Measurements from ENCODE around the gene PROSER3.

Gene PROSER3

DNA sequence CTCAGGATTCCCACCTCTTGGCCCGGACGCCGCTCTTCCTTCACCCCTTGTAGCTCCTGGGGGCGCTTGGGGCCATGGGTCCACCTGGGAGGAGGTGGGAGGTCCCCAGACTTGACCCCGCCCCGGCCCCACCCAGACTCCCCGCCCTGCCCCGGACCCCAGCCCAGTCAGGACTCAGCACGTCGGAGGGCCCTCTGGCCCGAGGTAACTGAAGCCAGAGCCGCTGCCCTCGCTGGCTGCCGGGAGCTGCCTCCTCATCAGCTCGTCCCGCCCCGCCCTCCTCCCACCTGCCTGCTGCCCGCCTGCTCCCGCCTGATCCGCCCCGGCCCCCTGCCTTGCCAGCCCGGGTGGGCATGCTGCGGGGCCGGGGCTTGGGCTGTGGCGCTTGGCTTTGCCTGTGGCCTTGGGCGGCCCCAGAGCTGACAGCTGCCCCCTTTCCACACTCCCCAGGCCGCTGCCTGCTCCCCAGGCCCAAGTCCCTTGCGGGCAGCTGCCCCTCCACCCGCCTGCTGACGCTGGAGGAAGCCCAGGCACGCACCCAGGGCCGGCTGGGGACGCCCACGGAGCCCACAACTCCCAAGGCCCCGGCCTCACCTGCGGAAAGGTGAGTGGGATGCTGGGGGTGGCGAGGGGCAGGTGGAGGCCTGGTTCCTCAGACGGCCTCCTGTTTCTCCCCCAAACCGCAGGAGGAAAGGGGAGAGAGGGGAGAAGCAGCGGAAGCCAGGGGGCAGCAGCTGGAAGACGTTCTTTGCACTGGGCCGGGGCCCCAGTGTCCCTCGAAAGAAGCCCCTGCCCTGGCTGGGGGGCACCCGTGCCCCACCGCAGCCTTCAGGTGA is 26.7 kb downstream of the PROSER3 start:
- DNase-seq (ENCODE audit: low read depth): no peak
- no peak overlapping the region for H3K4me3 ChIP-seq (ENCODE audit: low read length)
- TF ChIP-seq, protein P1, sequence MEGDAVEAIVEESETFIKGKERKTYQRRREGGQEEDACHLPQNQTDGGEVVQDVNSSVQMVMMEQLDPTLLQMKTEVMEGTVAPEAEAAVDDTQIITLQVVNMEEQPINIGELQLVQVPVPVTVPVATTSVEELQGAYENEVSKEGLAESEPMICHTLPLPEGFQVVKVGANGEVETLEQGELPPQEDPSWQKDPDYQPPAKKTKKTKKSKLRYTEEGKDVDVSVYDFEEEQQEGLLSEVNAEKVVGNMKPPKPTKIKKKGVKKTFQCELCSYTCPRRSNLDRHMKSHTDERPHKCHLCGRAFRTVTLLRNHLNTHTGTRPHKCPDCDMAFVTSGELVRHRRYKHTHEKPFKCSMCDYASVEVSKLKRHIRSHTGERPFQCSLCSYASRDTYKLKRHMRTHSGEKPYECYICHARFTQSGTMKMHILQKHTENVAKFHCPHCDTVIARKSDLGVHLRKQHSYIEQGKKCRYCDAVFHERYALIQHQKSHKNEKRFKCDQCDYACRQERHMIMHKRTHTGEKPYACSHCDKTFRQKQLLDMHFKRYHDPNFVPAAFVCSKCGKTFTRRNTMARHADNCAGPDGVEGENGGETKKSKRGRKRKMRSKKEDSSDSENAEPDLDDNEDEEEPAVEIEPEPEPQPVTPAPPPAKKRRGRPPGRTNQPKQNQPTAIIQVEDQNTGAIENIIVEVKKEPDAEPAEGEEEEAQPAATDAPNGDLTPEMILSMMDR (conservative IDR thresholded peaks at IDR 0.05; ENCODE audit: low read depth, low read length): no peak

GRCh38 chr19:35785339-35785627 is 27.3 kb downstream of the PROSER3 start:
- no peak for DNase-seq (ENCODE audit: low read depth)
- TF ChIP-seq, protein P1 (conservative IDR thresholded peaks at IDR 0.05; ENCODE audit: low read depth, low read length): no peak
- no peak overlapping the region for H3K4me3 ChIP-seq (ENCODE audit: low read length)

DNA sequence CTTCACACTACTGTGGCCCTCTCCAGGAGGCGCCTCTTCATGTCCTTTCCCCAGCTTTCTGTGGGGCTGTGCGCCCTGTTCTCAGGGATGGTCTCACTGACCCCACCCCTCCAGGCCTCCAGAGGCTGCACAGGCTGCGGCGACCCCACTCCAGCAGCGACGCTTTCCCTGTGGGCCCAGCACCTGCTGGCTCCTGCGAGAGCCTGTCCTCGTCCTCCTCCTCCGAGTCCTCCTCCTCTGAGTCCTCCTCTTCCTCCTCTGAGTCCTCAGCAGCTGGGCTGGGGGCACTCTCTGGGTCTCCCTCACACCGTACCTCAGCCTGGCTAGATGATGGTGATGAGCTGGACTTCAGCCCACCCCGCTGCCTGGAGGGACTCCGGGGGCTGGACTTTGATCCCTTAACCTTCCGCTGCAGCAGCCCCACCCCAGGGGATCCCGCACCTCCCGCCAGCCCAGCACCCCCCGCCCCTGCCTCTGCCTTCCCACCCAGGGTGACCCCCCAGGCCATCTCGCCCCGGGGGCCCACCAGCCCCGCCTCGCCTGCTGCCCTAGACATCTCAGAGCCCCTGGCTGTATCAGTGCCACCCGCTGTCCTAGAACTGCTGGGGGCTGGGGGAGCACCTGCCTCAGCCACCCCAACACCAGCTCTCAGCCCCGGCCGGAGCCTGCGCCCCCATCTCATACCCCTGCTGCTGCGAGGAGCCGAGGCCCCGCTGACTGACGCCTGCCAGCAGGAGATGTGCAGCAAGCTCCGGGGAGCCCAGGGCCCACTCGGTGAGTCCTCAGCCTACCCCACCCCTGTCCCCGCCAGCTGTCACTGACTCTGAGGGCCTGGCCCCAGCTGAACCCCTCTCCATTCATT is 28.6 kb downstream of the PROSER3 start:
- no peak overlapping the region for H3K4me3 ChIP-seq (ENCODE audit: low read length)
- DNase-seq (ENCODE audit: low read depth): no peak
- TF ChIP-seq, protein P1 (conservative IDR thresholded peaks at IDR 0.05; ENCODE audit: low read depth, low read length): no peak

DNA sequence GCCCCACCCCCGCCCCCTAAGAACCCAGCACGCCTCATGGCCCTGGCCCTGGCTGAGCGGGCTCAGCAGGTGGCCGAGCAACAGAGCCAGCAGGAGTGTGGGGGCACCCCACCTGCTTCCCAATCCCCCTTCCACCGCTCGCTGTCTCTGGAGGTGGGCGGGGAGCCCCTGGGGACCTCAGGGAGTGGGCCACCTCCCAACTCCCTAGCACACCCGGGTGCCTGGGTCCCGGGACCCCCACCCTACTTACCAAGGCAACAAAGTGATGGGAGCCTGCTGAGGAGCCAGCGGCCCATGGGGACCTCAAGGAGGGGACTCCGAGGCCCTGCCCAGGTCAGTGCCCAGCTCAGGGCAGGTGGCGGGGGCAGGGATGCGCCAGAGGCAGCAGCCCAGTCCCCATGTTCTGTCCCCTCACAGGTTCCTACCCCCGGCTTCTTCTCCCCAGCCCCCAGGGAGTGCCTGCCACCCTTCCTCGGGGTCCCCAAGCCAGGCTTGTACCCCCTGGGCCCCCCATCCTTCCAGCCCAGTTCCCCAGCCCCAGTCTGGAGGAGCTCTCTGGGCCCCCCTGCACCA is 29.3 kb downstream of the PROSER3 start:
- TF ChIP-seq, protein P1 (conservative IDR thresholded peaks at IDR 0.05; ENCODE audit: low read depth, low read length): no peak
- H3K4me3 ChIP-seq (ENCODE audit: low read length): no peak overlapping the region
- no peak for DNase-seq (ENCODE audit: low read depth)

GRCh38 chr19:35788205-35788960 is 30.4 kb downstream of the PROSER3 start:
- H3K4me3 ChIP-seq (ENCODE audit: low read length): no peak overlapping the region
- TF ChIP-seq, protein P1 (conservative IDR thresholded peaks at IDR 0.05; ENCODE audit: low read depth, low read length): no peak
- DNase-seq (ENCODE audit: low read depth): no peak

DNA sequence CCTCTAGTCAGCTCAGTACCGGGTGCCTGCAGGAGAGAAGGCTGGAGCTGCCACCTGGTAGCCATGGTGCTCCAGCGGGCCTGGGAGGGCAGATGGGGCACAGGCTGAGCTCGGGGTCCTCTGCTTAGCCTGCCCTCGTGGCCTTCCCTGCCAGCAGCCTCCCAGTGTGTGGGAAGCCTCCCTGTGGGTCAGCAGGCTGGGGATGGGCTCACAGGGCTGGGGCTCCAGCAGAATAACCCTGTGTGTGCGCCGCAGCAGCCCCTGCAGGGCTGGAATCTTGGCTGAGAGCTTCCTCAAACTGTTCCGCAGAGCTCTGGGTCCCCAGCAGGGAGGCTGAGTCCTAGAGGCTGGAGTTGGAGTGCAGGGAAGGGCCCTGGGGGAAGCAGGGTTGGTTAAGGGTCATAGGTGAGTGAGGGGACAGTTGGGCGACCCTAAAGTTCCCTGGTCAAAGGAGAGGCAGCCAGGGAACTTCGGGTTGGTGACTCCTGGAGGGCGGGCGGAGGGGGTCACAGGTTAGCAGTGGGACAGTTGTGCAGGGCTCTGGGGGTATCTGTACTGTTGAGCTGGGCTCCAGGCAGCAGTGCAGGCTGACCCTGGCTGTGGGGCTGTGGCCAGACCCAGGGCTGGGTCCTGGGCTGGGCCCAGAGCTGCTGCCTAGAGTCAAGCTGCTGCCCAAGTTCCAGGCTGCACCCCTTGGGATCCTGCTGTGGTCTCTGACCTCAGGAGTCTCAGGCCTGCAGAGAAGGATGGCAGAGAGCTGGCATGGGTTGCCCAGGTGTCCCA is 31.4 kb downstream of the PROSER3 start:
- TF ChIP-seq, protein P1 (conservative IDR thresholded peaks at IDR 0.05; ENCODE audit: low read depth, low read length): no peak
- no peak overlapping the region for H3K4me3 ChIP-seq (ENCODE audit: low read length)
- no peak for DNase-seq (ENCODE audit: low read depth)
